Psoas muscle (tissue), 8 donors: ENCODE measurements around the gene ELAPOR1. TPM values are rescaled to one million over a fixed set of nuclear protein-coding genes. Genes with fewer than 3 reads are reported as not detected.

ENCODE experiments used
- ATAC-seq, 4 donors: fragments of 200-7000 bp; cut with Tn5 transposase; one replicate each; pipeline ENCODE4 v1.9.1; 2020; ENCODE audit warnings: moderate library complexity in 3 of 4, mild to moderate bottlenecking in 2 of 4
- DNase-seq, 2 donors: peaks; one replicate each; pipeline ENCODE4 v3.0.0-alpha.2; 2020
- H3K27ac ChIP-seq: fragments of 200-600 bp; one replicate; pipeline ENCODE4 v1.8.0; 2022
- H3K27me3 ChIP-seq, 3 donors: fragments of 200-600 bp in 1 of 3; one replicate each; pipeline versions ENCODE4 v1.6.1 to v1.8.0; 2013 to 2022; ENCODE audit warnings: low read length in 2 of 3, mild to moderate bottlenecking in 2 of 3, moderate library complexity in 1 of 3; ENCODE audit not compliant: insufficient read depth in 3 of 3
- H3K36me3 ChIP-seq, 2 donors: fragments of 200-600 bp in 1 of 2; one replicate each; pipeline versions ENCODE4 v1.6.1 to v1.8.0; 2013 to 2022; ENCODE audit warnings: low read depth in 1 of 2, mild to moderate bottlenecking in 1 of 2, moderate library complexity in 1 of 2; ENCODE audit not compliant: insufficient read depth in 1 of 2
- H3K4me1 ChIP-seq: fragments of 200-600 bp; one replicate; pipeline ENCODE4 v1.8.0; 2022
- H3K4me3 ChIP-seq: fragments of 200-600 bp; one replicate; pipeline ENCODE4 v1.8.0; 2022; ENCODE audit warnings: mild to moderate bottlenecking
- H3K9me3 ChIP-seq: fragments of 200-600 bp; one replicate; pipeline ENCODE4 v1.8.0; 2022
- WGBS, 3 donors: extraction: QIAGEN DNeasy Blood & Tissue Kit; methylation state at CpG; one replicate each; pipeline versions ENCODE4 v1.1.6 to v1.1.7; 2013; 5-methylcytosine and 5-hydroxymethylcytosine counted together
- intact Hi-C, 2 donors: fragments of 100-400 bp; cut with DNase I; formaldehyde crosslinking; loops; one replicate each; pipeline versions ENCODE4 v1.11.0 to v1.14.2; 2022
- polyA plus RNA-seq, 3 donors: library from polyadenylated mRNA; stranded (reverse); fragments of 200-250 nt; gene quantifications; one replicate each; pipeline ENCODE4 v1.2.3, GENCODE V29; 2013
- total RNA-seq, 4 donors: library from RNA; stranded (reverse); fragmentation: NEBNext Ultra II Directional in 2 of 4; extraction: Animal tissue kit (Norgen Biotek cat#: 25700) in 2 of 4; gene quantifications; one replicate each; pipeline versions ENCODE4 v1.2.1 to v1.2.4, GENCODE V29; 2021 to 2023
- TF ChIP-seq, protein P1 (sequence below): fragments of 200-600 bp; IDR thresholded peaks from one replicate; pipeline ENCODE4 v1.8.0; 2022; ENCODE audit warnings: antibody characterized with exemption
- donor health status: healthy with polysubstance abuse.
- donor health status: DM: no; HTN: no; CAD: no; lungs with moderate emphysema.
- donor health status: Bipolar disorder and iron deficiency.
- donor health status: healthy.
- donor health status: DM: yes; HTN: yes; CAD: no.
- donor health status: DM: no; HTN: no; CAD: no.
- donor health status: DM: no; HTN: no; CAD: no.
- donor health status: DM: yes; HTN: yes; CAD: no.

ELAPOR1 gene
- total and polyA plus RNA-seq, 7 donors, result 0.03 to 0.46 (median 0.19) TPM; not detected in 1

DNA sequence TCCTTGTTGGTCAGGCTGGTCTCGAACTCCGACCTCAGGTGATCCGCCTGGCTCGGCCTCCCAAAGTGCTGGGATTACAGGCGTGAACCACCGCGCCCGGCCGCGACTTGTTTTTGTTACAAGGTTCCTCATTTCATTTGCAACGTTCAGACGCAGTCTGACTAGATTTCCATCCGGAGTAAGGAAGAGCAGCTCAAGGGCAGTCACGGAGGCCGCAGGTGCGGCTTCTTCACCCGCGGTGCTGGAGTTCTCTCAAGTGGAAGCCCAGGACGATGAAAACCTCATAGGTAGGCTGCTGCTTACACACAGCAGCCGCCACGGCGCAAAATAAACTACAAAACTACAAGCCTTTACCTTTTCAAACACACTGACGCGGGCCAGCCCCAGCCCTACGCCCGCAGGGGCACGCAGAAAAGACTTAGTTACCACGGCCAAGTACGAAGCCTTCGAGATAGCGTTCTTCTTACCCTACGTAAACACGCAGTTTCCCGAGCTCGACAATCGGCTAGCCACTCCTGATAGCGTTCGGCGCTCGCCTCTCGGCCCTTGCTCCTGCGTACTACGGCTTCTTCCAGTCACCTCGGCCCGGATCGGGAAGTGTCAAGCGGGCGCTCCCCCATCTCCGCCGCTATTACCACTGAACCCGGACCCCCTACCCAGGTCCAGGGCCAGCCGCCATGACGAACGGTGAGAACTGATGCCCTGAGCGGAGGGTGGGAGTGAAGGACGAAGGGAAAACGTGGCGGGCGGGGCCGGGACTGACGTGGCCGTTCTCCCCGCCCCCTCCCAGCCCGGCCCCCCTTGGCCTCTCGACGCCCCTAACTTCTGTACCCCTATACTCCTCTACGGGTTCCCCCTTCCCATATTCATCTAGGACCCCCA lies 23.5 kb upstream of the ELAPOR1 start, which contains the start of gene TMEM167B:
Gene TMEM167B (plus strand): TSS at position 569 of the 882 bp plus-strand sequence. CDS start 109 bp downstream, at position 678.
- 2 to 5% (median 4%) methylated on average over 59 to 67 of the region's 67 CpGs for WGBS, 3 donors
- ATAC-seq, result peak; percentile 94 to 95 (median 94)
- Histone ChIP-seq H3K27me3 (no peaks in the 10 kb centered on the region), H3K4me1 (peaks cover 32% of the 10 kb centered on the region), H3K4me3 (peak within 1 kb of the TSS; percentile 92), H3K27ac (peak within 1 kb of the TSS; percentile 99), H3K36me3 (peaks cover 6 to 29% of the 10 kb centered on the region in 2 donors), H3K9me3 (no peaks in the 10 kb centered on the region)
- DNase-seq, result peak; percentile 92 to 94
- intact Hi-C loops, result loop anchor here (5.0 kb wide), 1 partner anchor 48 kb away; the partner anchor contains the start of gene WDR47 (in 2 of the 2)
- TF ChIP-seq, protein P1, sequence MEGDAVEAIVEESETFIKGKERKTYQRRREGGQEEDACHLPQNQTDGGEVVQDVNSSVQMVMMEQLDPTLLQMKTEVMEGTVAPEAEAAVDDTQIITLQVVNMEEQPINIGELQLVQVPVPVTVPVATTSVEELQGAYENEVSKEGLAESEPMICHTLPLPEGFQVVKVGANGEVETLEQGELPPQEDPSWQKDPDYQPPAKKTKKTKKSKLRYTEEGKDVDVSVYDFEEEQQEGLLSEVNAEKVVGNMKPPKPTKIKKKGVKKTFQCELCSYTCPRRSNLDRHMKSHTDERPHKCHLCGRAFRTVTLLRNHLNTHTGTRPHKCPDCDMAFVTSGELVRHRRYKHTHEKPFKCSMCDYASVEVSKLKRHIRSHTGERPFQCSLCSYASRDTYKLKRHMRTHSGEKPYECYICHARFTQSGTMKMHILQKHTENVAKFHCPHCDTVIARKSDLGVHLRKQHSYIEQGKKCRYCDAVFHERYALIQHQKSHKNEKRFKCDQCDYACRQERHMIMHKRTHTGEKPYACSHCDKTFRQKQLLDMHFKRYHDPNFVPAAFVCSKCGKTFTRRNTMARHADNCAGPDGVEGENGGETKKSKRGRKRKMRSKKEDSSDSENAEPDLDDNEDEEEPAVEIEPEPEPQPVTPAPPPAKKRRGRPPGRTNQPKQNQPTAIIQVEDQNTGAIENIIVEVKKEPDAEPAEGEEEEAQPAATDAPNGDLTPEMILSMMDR, result no peak

DNA sequence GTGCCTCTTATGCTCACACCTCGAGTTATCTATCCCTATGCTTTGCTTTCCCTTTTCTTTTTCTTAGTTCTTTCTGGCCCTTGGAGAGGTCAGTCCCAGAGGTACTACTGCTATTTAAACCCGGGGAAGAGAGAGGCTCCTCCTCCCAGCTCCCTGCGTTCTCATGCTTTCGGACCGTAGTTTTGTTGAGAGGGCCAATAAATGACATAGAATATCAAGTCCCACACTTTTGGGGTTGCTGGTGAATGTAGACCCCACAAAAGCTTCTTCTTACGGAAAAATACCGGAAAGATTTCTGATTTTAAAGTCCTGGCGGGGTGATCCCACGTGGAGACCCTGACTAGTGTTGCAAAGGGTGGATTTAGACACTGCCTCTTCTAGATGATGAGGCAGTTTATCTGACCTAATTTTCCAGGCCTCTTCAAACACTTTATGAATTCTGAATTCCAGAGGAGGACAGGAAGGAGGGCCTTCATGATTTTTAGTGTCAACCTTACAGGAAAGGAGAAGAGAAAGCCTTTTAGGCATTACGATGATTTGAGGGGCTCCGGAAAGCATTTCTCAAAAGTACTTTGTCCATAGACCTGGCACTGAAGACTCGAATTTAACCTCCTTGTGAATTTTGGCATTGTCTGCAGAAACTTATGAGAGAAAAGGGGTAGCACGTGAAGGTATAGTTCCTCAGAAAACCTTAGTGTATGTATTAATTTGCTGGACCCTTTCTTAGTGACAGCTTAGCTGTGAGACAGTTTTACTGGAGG lies 22.7 kb upstream of the ELAPOR1 start:
- ATAC-seq (peak; percentile 49 to 75 (median 62)), DNase-seq (no peak)
- H3K4me1 ChIP-seq, result peaks cover 39% of the 10 kb centered on the region
- H3K27me3 ChIP-seq, result no peaks in the 10 kb centered on the region
- peak overlapping the region; percentile 92 for H3K4me3 ChIP-seq
- TF ChIP-seq, protein P1, result no peak
- intact Hi-C loops, result loop anchor here (5.0 kb wide), 1 partner anchor 49 kb away; the partner anchor contains the start of gene WDR47 (in 2 of the 2)
- peaks cover 6 to 38% of the 10 kb centered on the region in 2 donors for H3K36me3 ChIP-seq
- H3K27ac ChIP-seq, result peak overlapping the region; percentile 99
- no peaks in the 10 kb centered on the region for H3K9me3 ChIP-seq
- 2 to 3% (median 2%) methylated on average over 13 of the region's 13 CpGs for WGBS, 3 donors

GRCh38 chr1:109091839-109092193 lies 22.1 kb upstream of the ELAPOR1 start:
- TF ChIP-seq, protein P1, result no peak
- ATAC-seq (no peak), DNase-seq (no peak)
- 4 to 11% (median 6%) methylated on average over 1 of the region's 1 CpG for WGBS, 3 donors
- H3K27ac ChIP-seq, result peak overlapping the region; percentile 99
- peaks cover 45% of the 10 kb centered on the region for H3K4me1 ChIP-seq
- H3K36me3 ChIP-seq, result peaks cover 6 to 43% of the 10 kb centered on the region in 2 donors
- H3K9me3 ChIP-seq, result no peaks in the 10 kb centered on the region
- H3K4me3 ChIP-seq, result peak overlapping the region; percentile 92
- intact Hi-C loops, result loop anchor here (5.0 kb wide), 1 partner anchor 50 kb away; the partner anchor contains the start of gene WDR47 (in 2 of the 2)
- no peaks in the 10 kb centered on the region for H3K27me3 ChIP-seq

DNA sequence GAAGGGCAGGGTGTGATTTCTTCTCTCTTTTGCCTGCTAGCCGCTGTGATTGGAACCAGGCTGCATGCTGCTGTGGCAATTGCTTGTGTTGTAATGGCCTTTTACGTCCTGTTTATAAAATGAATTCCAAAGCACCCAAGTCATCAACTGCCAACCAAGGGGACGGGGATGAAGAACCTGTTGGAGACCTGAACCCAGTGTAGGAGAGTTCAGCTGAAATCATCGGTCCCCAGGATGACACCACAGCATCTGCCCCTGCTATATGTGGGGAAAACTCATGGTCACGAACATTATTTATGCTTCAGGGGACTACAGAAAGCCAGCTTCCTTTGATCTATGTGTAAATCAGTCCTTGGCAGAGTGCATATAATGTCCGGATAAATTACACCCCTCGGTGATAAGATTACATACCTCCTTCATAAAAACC lies 19.5 kb upstream of the ELAPOR1 start:
- H3K27me3 ChIP-seq, result no peaks in the 10 kb centered on the region
- H3K36me3 ChIP-seq, result peaks cover 6 to 52% of the 10 kb centered on the region in 2 donors
- TF ChIP-seq, protein P1, result no peak
- H3K4me3 ChIP-seq, result no peak overlapping the region
- intact Hi-C loops, result loop anchor here (5.0 kb wide), 1 partner anchor 52 kb away; the partner anchor contains the start of gene WDR47 (in 2 of the 2)
- peaks cover 50% of the 10 kb centered on the region for H3K4me1 ChIP-seq
- ATAC-seq (no peak), DNase-seq (no peak)
- H3K9me3 ChIP-seq, result no peaks in the 10 kb centered on the region
- 51 to 70% (median 55%) methylated on average over 7 of the region's 7 CpGs for WGBS, 3 donors
- H3K27ac ChIP-seq, result peak overlapping the region; percentile 67
